OCI-LY7 (cell line): Measurements from ENCODE around the gene PSMG4.

Experiments
- CTCF ChIP-seq: fragments of 200-600 bp; sonication (generic); conservative IDR thresholded peaks from 2 replicates; pipeline ENCODE4 v1.5.1; 2014; ENCODE audit warnings: mild to moderate bottlenecking, antibody characterized with exemption, low read length, moderate library complexity, mixed read lengths
- EZH2phosphoT487 ChIP-seq: fragments of 200-600 bp; sonication (generic); IDR thresholded peaks from 2 replicates; pipeline ENCODE4 v1.6.1; 2018; ENCODE audit warnings: low read depth, borderline replicate concordance, mild to moderate bottlenecking, mixed run types, antibody characterized with exemption, low read length, moderate library complexity, mixed read lengths

DNA sequence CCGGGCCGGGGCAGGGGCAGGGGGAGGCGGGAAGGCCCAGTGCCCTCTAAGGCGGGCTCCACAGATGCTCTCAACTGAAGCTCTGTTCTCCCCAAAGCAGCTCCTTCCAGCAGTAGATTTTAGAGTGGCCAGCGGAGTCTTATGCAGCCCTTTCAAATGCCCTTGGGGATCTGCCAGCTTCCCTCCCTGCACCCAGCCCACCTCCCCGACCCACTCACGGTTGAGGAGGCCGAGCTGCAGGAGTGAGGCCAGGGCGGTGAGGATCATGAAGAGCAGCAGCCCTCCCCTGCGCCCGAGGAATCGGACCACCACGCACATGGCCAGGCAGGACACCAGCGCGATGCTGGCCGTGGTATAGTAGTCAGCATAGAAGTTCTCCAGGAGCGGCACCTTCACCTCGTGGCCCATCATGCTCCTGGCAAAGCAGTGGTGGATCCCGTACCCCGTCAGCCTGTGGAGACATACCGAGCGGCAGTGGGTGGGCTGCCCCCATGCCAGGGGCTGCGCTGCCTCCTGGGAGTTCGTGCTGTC is 28.0 kb downstream of the PSMG4 start:
- TF ChIP-seq CTCF (no peak), EZH2phosphoT487 (no peak)
